Fibroblast of lung (primary cell): ENCODE results near the gene PPT1. TPM values are rescaled to one million over a fixed set of nuclear protein-coding genes. Genes with fewer than 3 reads are reported as not detected.
A peak's percentile ranks its signal among the peaks of the same experiment; 100 is the strongest.

ENCODE experiments used
- DNase-seq, 2 donors: peaks; one replicate each; pipeline versions ENCODE4 v3.0.0 to v3.0.0-alpha.2; 2010; ENCODE audit warnings: low read depth in 2 of 2
- H2AFZ ChIP-seq: 2 replicates; pipeline ENCODE4 v1.5.1; 2012; ENCODE audit warnings: low read length, control low read depth, inconsistent platforms
- H3K27ac ChIP-seq: 2 replicates; pipeline ENCODE4 v1.5.1; 2011; ENCODE audit warnings: low read length, control low read depth; ENCODE audit not compliant: insufficient read depth
- H3K27me3 ChIP-seq: 2 replicates; pipeline ENCODE4 v1.5.1; 2011; ENCODE audit warnings: mild to moderate bottlenecking, low read length; ENCODE audit not compliant: control insufficient read depth, insufficient read depth
- H3K36me3 ChIP-seq: 2 replicates; pipeline ENCODE4 v1.5.1; 2011; ENCODE audit warnings: low read length; ENCODE audit not compliant: control insufficient read depth, insufficient read depth
- H3K4me1 ChIP-seq: 2 replicates; pipeline ENCODE4 v1.5.1; 2011; ENCODE audit warnings: low read length; ENCODE audit not compliant: control insufficient read depth, insufficient read depth; ENCODE audit errors: extremely low read depth
- H3K4me2 ChIP-seq: 2 replicates; pipeline ENCODE4 v1.5.1; 2011; ENCODE audit warnings: low read length, control low read depth; ENCODE audit not compliant: insufficient read depth; ENCODE audit errors: extremely low read depth
- H3K4me3 ChIP-seq, 4 experiments: fragments of 200-600 bp in 1 of 4; sonication (generic) in 1 of 4; replicated peaks in 1 of 4; 2 replicates each; pipeline ENCODE4 v1.5.1; 2011 to 2016; ENCODE audit warnings: low read length in 4 of 4, low read depth in 3 of 4, mild to moderate bottlenecking in 3 of 4, control low read depth in 2 of 4, inconsistent platforms in 1 of 4, mixed read lengths in 1 of 4; ENCODE audit not compliant: insufficient read depth in 1 of 4; ENCODE audit errors: control extremely low read depth in 1 of 4
- H3K79me2 ChIP-seq: 2 replicates; pipeline ENCODE4 v1.5.1; 2012; ENCODE audit warnings: mild to moderate bottlenecking, low read length, inconsistent platforms; ENCODE audit not compliant: control insufficient read depth, insufficient read depth
- H3K9ac ChIP-seq: 2 replicates; pipeline ENCODE4 v1.5.1; 2011; ENCODE audit warnings: mild to moderate bottlenecking, low read length, control low read depth; ENCODE audit not compliant: insufficient read depth
- H3K9me3 ChIP-seq: 2 replicates; pipeline ENCODE4 v1.5.1; 2012; ENCODE audit warnings: low read depth, low read length; ENCODE audit not compliant: control insufficient read depth, insufficient read depth
- H4K20me1 ChIP-seq: 2 replicates; pipeline ENCODE4 v1.5.1; 2011; ENCODE audit warnings: low read length; ENCODE audit not compliant: control insufficient read depth, insufficient read depth; ENCODE audit errors: extremely low read depth
- CTCF ChIP-seq, 2 donors: IDR thresholded peaks in 1 of 2; conservative IDR thresholded peaks in 1 of 2; 1 replicate in 1 of 2; 2 replicates in 1 of 2; pipeline ENCODE4 v1.5.1; 2011 to 2012; ENCODE audit warnings: low read length in 2 of 2, control low read depth in 1 of 2, inconsistent platforms in 1 of 2, low read depth in 1 of 2, mild to moderate bottlenecking in 1 of 2
- EZH2 ChIP-seq: IDR thresholded peaks from 2 replicates; pipeline ENCODE4 v1.5.1; 2012; ENCODE audit warnings: low read length, control low read depth, mild to moderate bottlenecking; ENCODE audit errors: missing control alignments
- polyA plus RNA-seq, 2 donors: library from polyadenylated mRNA; depleted of rRNA in 1 of 2; stranded (reverse) in 1 of 2; unstranded in 1 of 2; fragments of >200 nt; gene quantifications; 2 replicates each; pipeline ENCODE4 v1.2.1, GENCODE V29; 2011 to 2012; ENCODE audit warnings: missing spikeins in 1 of 2
- total RNA-seq: library from RNA; depleted of rRNA; stranded (reverse); fragments of >200 nt; gene quantifications from 2 replicates; pipeline ENCODE4 v1.2.1, GENCODE V29; 2014

The PPT1 gene
- total and polyA plus RNA-seq, 2 donors (not counting 1 experiment from before 2014, with no cell fraction given), result 41.0 to 81.1 TPM

GRCh38 chr1:40053138-40053887, 43.7 kb downstream of the PPT1 start:
- Histone ChIP-seq H2AFZ (no peak overlapping the region), H4K20me1 (peaks cover 5% of the 10 kb centered on the region), H3K9ac (no peak overlapping the region), H3K4me3 (no peak overlapping the region), H3K27ac (no peak overlapping the region), H3K4me1 (peaks cover 2% of the 10 kb centered on the region), H3K36me3 (peaks cover 5% of the 10 kb centered on the region), H3K27me3 (no peaks in the 10 kb centered on the region), H3K79me2 (peaks cover 97% of the 10 kb centered on the region), H3K4me2 (no peak overlapping the region), H3K9me3 (no peaks in the 10 kb centered on the region)
- DNase-seq, result no peak
- TF ChIP-seq EZH2 (no peak), CTCF (conservative IDR thresholded peaks at IDR 0.05 in 1 of 2, IDR thresholded peaks at IDR 0.05 in 1 of 2; ENCODE audit: low read depth in 1 of 2, low read length in 2 of 2) (no peak)

GRCh38 chr1:40050863-40051262, 46.2 kb downstream of the PPT1 start:
- TF ChIP-seq CTCF (conservative IDR thresholded peaks at IDR 0.05 in 1 of 2, IDR thresholded peaks at IDR 0.05 in 1 of 2; ENCODE audit: low read depth in 1 of 2, low read length in 2 of 2) (no peak), EZH2 (no peak)
- peaks cover 1% of the 10 kb centered on the region for H4K20me1 ChIP-seq
- H3K36me3 ChIP-seq, result peaks cover 5% of the 10 kb centered on the region
- H3K9ac ChIP-seq, result no peak overlapping the region
- no peak for DNase-seq
- no peak overlapping the region for H2AFZ ChIP-seq
- H3K4me2 ChIP-seq, result no peak overlapping the region
- H3K9me3 ChIP-seq, result no peaks in the 10 kb centered on the region
- H3K4me3 ChIP-seq, result no peak overlapping the region
- peaks cover 2% of the 10 kb centered on the region for H3K4me1 ChIP-seq
- H3K27ac ChIP-seq, result no peak overlapping the region
- H3K79me2 ChIP-seq, result peaks cover 96% of the 10 kb centered on the region
- H3K27me3 ChIP-seq, result no peaks in the 10 kb centered on the region

- Histone ChIP-seq H3K4me2 (no peak overlapping the region), H3K36me3 (peaks cover 5% of the 10 kb centered on the region), H4K20me1 (peaks cover 1% of the 10 kb centered on the region), H3K9me3 (no peaks in the 10 kb centered on the region), H3K4me3 (no peak overlapping the region), H3K4me1 (peaks cover 2% of the 10 kb centered on the region), H3K9ac (no peak overlapping the region), H3K27me3 (no peaks in the 10 kb centered on the region), H2AFZ (no peak overlapping the region), H3K27ac (no peak overlapping the region), H3K79me2 (peaks cover 95% of the 10 kb centered on the region)
- TF ChIP-seq CTCF (conservative IDR thresholded peaks at IDR 0.05 in 1 of 2, IDR thresholded peaks at IDR 0.05 in 1 of 2; ENCODE audit: low read depth in 1 of 2, low read length in 2 of 2) (no peak), EZH2 (no peak)
- peak in 1 of 2 donors; percentile 72 for DNase-seq
Observed at GRCh38 chr1:40049725-40050124, 47.3 kb downstream of the PPT1 start.
